A549 (cell line): Measurements from ENCODE around the gene INO80. TPM values are rescaled to one million over a fixed set of nuclear protein-coding genes. Genes with fewer than 3 reads are reported as not detected.

Experiments used
- ATAC-seq, 2 experiments: fragments of 200-7000 bp in 1 of 2; fragments of >200 bp in 1 of 2; cut with Nextera tagmentation in 1 of 2; cut with Tn5 transposase in 1 of 2; 3 replicates each; pipeline versions ENCODE4 v1.8.0 to v1.9.1; 2018 to 2020; ENCODE audit warnings: mild to moderate bottlenecking in 1 of 2, moderate library complexity in 1 of 2
- CTCF ChIA-PET: fragments of 300-600 bp; sonication (Branson Sonifier 250); formaldehyde crosslinking; extraction: SDS; loops from one replicate; lab custom pipeline; 2021; ENCODE audit warnings: antibody characterized with exemption, inconsistent platforms; lab: Yijun Ruan, JAX
- POLR2A ChIA-PET: fragments of 350-600 bp; formaldehyde crosslinking; extraction: SDS; loops from one replicate; lab custom pipeline; 2021; ENCODE audit warnings: antibody characterized with exemption, inconsistent platforms; lab: Yijun Ruan, JAX
- DNase-seq, 2 experiments: peaks; one replicate each; pipeline versions ENCODE4 v3.0.0 to v3.0.0-alpha.2; 2011 to 2016; ENCODE audit warnings: low read depth in 1 of 2, low spot score in 1 of 2
- FAIRE-seq: peaks from 2 replicates; lab custom pipeline; 2011; peaks lifted over from hg19 to GRCh38; lab: Jason Lieb, UNC
- H3K27ac ChIP-seq, 2 experiments: fragments of >200 bp; sonication (Bioruptor Twin); formaldehyde crosslinking; 3 replicates each; pipeline ENCODE4 v1.5.1; 2016 to 2017
- H3K4me1 ChIP-seq: fragments of >200 bp; sonication (Bioruptor Twin); formaldehyde crosslinking; 3 replicates; pipeline ENCODE4 v1.6.1; 2016
- H3K4me2 ChIP-seq: fragments of >200 bp; sonication (Bioruptor Twin); formaldehyde crosslinking; 3 replicates; pipeline ENCODE4 v1.6.1; 2016
- H3K4me3 ChIP-seq: fragments of >200 bp; sonication (Bioruptor Twin); formaldehyde crosslinking; 3 replicates; pipeline ENCODE4 v1.5.1; 2016
- H3K9me3 ChIP-seq: fragments of >200 bp; sonication (Bioruptor Twin); formaldehyde crosslinking; 3 replicates; pipeline ENCODE4 v1.6.1; 2016
- BCL3 ChIP-seq: fragments of >200 bp; sonication (Bioruptor Twin); formaldehyde crosslinking; IDR thresholded peaks from 3 replicates; pipeline ENCODE4 v1.6.1; 2016
- CBX8 ChIP-seq: fragments of 200-600 bp; sonication (generic); IDR thresholded peaks from 2 replicates; pipeline ENCODE4 v1.6.1; 2016
- CEBPB ChIP-seq, 2 experiments: fragments of >200 bp in 1 of 2; sonication (Bioruptor Twin) in 1 of 2; formaldehyde crosslinking in 1 of 2; IDR thresholded peaks; 2 replicates each; pipeline ENCODE4 v1.6.1; 2012 to 2016
- CHD2 ChIP-seq: fragments of 150-350 bp; IDR thresholded peaks from 2 replicates; pipeline ENCODE4 v1.6.1; 2014; ENCODE audit warnings: low read length; ENCODE audit not compliant: partially characterized antibody
- CHD4 ChIP-seq: fragments of 200-600 bp; sonication (generic); IDR thresholded peaks from 2 replicates; pipeline ENCODE4 v1.6.1; 2016; ENCODE audit warnings: antibody characterized with exemption, mild to moderate bottlenecking, borderline replicate concordance
- EP300 ChIP-seq, 2 experiments: fragments of >200 bp; sonication (Bioruptor Twin); formaldehyde crosslinking; IDR thresholded peaks; 2 replicates in 1 of 2; 3 replicates in 1 of 2; pipeline ENCODE4 v1.6.1; 2016 to 2017
- FOSB ChIP-seq: fragments of 250-450 bp; sonication (Bioruptor Pico); IDR thresholded peaks from 2 replicates; pipeline ENCODE4 v1.5.0; 2020; ENCODE audit warnings: mild to moderate bottlenecking, moderate library complexity
- HES2 ChIP-seq: fragments of >200 bp; sonication (Bioruptor Twin); formaldehyde crosslinking; IDR thresholded peaks from 2 replicates; pipeline ENCODE4 v1.6.1; 2016
- HMGXB4 ChIP-seq: fragments of 250-450 bp; sonication (Bioruptor Pico); IDR thresholded peaks from 2 replicates; pipeline ENCODE4 v1.5.0; 2021; ENCODE audit warnings: mild to moderate bottlenecking, moderate library complexity, borderline replicate concordance
- HOXA7 ChIP-seq: fragments of 250-450 bp; sonication (Bioruptor Pico); IDR thresholded peaks from 2 replicates; pipeline ENCODE4 v1.5.0; 2020; ENCODE audit warnings: mild to moderate bottlenecking, moderate library complexity
- MAX ChIP-seq: IDR thresholded peaks from 2 replicates; pipeline ENCODE4 v1.6.1; 2012
- MYC ChIP-seq: IDR thresholded peaks from 2 replicates; pipeline ENCODE4 v1.6.1; 2012; ENCODE audit warnings: mild to moderate bottlenecking, inconsistent platforms, low read length, improper control_type of control experiment, borderline replicate concordance
- NPAS2 ChIP-seq: fragments of 250-450 bp; sonication (Bioruptor Pico); IDR thresholded peaks from 2 replicates; pipeline ENCODE4 v1.8.0; 2022; ENCODE audit warnings: mild to moderate bottlenecking, moderate library complexity, borderline replicate concordance
- NR3C1 ChIP-seq: fragments of >200 bp; sonication (Bioruptor Twin); formaldehyde crosslinking; IDR thresholded peaks from 3 replicates; pipeline ENCODE4 v1.6.1; 2017
- RARB ChIP-seq: fragments of 250-450 bp; sonication (Bioruptor Pico); IDR thresholded peaks from 2 replicates; pipeline ENCODE4 v1.8.0; 2021; ENCODE audit warnings: mild to moderate bottlenecking, moderate library complexity
- RCOR1 ChIP-seq: fragments of 150-350 bp; IDR thresholded peaks from 2 replicates; pipeline ENCODE4 v1.6.1; 2014; ENCODE audit warnings: antibody characterized with exemption, low read length, low read depth
- RNF2 ChIP-seq: fragments of 200-600 bp; sonication (generic); IDR thresholded peaks from 2 replicates; pipeline ENCODE4 v1.6.1; 2016; ENCODE audit warnings: low read depth, mild to moderate bottlenecking, antibody characterized with exemption, moderate library complexity, borderline replicate concordance
- TFCP2L1 ChIP-seq: fragments of 250-450 bp; sonication (Bioruptor Pico); IDR thresholded peaks from 2 replicates; pipeline ENCODE4 v1.5.0; 2021; ENCODE audit warnings: mild to moderate bottlenecking
- TP53 ChIP-seq: fragments of 250-450 bp; sonication (Bioruptor Pico); IDR thresholded peaks from 2 replicates; pipeline ENCODE4 v1.5.0; 2021; ENCODE audit warnings: mild to moderate bottlenecking, moderate library complexity
- ZNF302 ChIP-seq: fragments of 250-450 bp; sonication (Bioruptor Pico); IDR thresholded peaks from 2 replicates; pipeline ENCODE4 v1.9.0; 2021; ENCODE audit warnings: inconsistent platforms, mild to moderate bottlenecking, moderate library complexity
- WGBS: methylation state at CpG from one replicate; pipeline ENCODE4 v1.1.6; 2017; ENCODE audit errors: missing lambda C conversion rate; 5-methylcytosine and 5-hydroxymethylcytosine counted together
- polyA plus RNA-seq, 4 experiments: library from polyadenylated mRNA; depleted of rRNA in 3 of 4; stranded (reverse); fragments of >200 nt; fragmentation: RNase III in 1 of 4; extraction: RNeasy Plus Mini Kit Qiagen cat#74134 plus additional on column Dnase treatment in 1 of 4; gene quantifications; 2 replicates in 3 of 4; 3 replicates in 1 of 4; pipeline ENCODE4 v1.2.3, GENCODE V29; 2011 to 2017
- TF ChIP-seq, protein P1 (sequence below): IDR thresholded peaks from 2 replicates; pipeline ENCODE4 v1.6.1; 2012; ENCODE audit warnings: low read depth, borderline replicate concordance

INO80 gene
- polyA plus RNA-seq, 2 of the 4 experiments (the other 2 are of a cell fraction): 6.7 to 10.9 TPM

DNA sequence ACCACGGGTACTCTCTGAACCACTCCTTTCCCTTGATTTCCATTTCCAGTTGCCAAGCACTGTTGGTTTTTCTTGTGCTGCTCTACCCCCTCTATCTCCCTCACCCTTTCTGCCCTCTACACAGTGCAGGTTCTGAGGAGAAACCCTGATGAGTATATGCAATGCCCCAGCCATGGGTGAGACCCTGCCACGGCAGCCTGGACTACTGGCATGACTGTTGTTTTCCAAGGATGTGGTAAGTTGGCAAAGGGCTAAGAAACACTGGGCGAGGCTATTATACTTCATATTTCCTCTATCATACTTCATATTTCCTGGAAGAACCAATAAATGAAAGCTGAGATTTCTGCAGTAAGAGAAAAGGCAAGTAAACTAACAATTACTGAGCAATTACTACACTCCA is 134.9 kb downstream of the INO80 start:
- CTCF ChIA-PET: interaction anchor here (0.9 to 4.7 kb wide), 2 partner anchors 13 to 39 kb away, joined by 4 to 21 read pairs; no protein-coding TSS in a partner anchor
- H3K9me3 ChIP-seq: no peaks in the 10 kb centered on the region
- POLR2A ChIA-PET: no interaction called here
- no peak overlapping the region for H3K27ac ChIP-seq
- FAIRE-seq (no peak), DNase-seq (no peak), ATAC-seq (no peak)
- no peak overlapping the region for H3K4me3 ChIP-seq
- WGBS: 78% methylated on average over 3 of the region's 3 CpGs
- no peak overlapping the region for H3K4me2 ChIP-seq
- H3K4me1 ChIP-seq: no peaks in the 10 kb centered on the region
- TF ChIP-seq BCL3: no peak
- no peak for TF ChIP-seq CHD2
- TF ChIP-seq EP300 (IDR thresholded peaks at IDR 0.05): no peak
- TF ChIP-seq RNF2: no peak
- TF ChIP-seq, protein P1, sequence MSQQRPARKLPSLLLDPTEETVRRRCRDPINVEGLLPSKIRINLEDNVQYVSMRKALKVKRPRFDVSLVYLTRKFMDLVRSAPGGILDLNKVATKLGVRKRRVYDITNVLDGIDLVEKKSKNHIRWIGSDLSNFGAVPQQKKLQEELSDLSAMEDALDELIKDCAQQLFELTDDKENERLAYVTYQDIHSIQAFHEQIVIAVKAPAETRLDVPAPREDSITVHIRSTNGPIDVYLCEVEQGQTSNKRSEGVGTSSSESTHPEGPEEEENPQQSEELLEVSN: no peak
- TF ChIP-seq CEBPB (IDR thresholded peaks at IDR 0.05): no peak

DNA sequence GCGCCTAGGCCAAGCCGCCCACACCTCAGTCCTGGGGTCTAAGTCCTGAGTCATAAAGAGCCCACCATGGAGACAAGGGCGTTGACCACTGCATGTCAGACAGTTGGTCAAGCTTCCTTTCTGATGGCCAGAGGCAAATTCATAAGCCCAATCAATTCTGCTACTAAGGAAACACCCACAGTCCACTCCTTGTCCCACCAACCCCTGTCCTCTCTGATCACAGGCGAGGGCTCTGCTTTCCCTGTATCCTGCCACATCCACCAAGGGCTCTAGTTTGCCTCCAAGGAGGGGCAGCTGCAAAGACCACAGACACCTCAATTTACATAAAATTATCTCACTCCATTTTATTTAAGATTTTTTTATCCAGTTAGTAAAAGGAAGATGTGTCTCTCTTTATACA is 137.5 kb downstream of the INO80 start:
- no peak overlapping the region for H3K4me2 ChIP-seq
- TF ChIP-seq RARB (no peak), TP53 (no peak), HES2 (no peak), TFCP2L1 (CRISPR knock-in tag) (no peak), HOXA7 (CRISPR knock-in tag) (no peak), MYC (no peak), ZNF302 (CRISPR knock-in tag) (no peak), NPAS2 (CRISPR knock-in tag) (no peak), CBX8 (no peak), RCOR1 (no peak), CHD4 (no peak), NR3C1 (no peak), HMGXB4 (CRISPR knock-in tag) (no peak), BCL3 (no peak), CHD2 (no peak), MAX (no peak), FOSB (CRISPR knock-in tag) (no peak)
- ChIA-PET CTCF (interaction anchor here (2.3 kb wide), 1 partner anchor 37 kb away, joined by 8 read pairs; no protein-coding TSS in a partner anchor), POLR2A (no interaction called here)
- no peaks in the 10 kb centered on the region for H3K9me3 ChIP-seq
- 93% methylated on average over 4 of the region's 4 CpGs for WGBS
- no peak overlapping the region for H3K4me3 ChIP-seq
- DNase-seq: no peak
- no peak for ATAC-seq
- H3K27ac ChIP-seq: no peak overlapping the region
- no peak for FAIRE-seq
- no peaks in the 10 kb centered on the region for H3K4me1 ChIP-seq
